HFFc6 (cell line): ENCODE data around the gene HOXA4. TPM values are rescaled to one million over a fixed set of nuclear protein-coding genes. Genes with fewer than 3 reads are reported as not detected.
A peak's percentile ranks its signal among the peaks of the same experiment; 100 is the strongest.

Experiments
- DNase-seq: peaks from one replicate; pipeline ENCODE4 v3.0.0-alpha.2; 2018
- H3K27ac Mint-ChIP-seq: 2 replicates; pipeline ENCODE4 v1.8.0; 2020; ENCODE audit warnings: mild to moderate bottlenecking, mixed read lengths
- H3K27me3 Mint-ChIP-seq: 2 replicates; pipeline ENCODE4 v1.8.0; 2021; ENCODE audit warnings: mild to moderate bottlenecking, moderate library complexity, mixed read lengths; ENCODE audit not compliant: insufficient read depth
- H3K36me3 Mint-ChIP-seq: 2 replicates; pipeline ENCODE4 v1.8.0; 2021; ENCODE audit warnings: low read depth, mixed read lengths
- H3K4me1 Mint-ChIP-seq: 2 replicates; pipeline ENCODE4 v1.8.0; 2020; ENCODE audit warnings: low read depth, mixed read lengths
- H3K4me3 Mint-ChIP-seq: 2 replicates; pipeline ENCODE4 v1.8.0; 2020; ENCODE audit warnings: mild to moderate bottlenecking, moderate library complexity, mixed read lengths
- H3K9me3 Mint-ChIP-seq: 2 replicates; pipeline ENCODE4 v1.8.0; 2020; ENCODE audit warnings: mild to moderate bottlenecking, mixed read lengths
- long read RNA-seq: library from polyadenylated mRNA; unstranded; transcript quantifications from one replicate; pipeline ENCODE4 v2.0.0, GENCODE V29; 2019
- total RNA-seq, 6 experiments: library from RNA; stranded (reverse); fragmentation: NEBNext Ultra II Directional; extraction: Animal tissue kit (Norgen Biotek cat#: 25700); gene quantifications; 2 replicates in 1 of 6; 3 replicates in 5 of 6; pipeline ENCODE4 v1.2.3, GENCODE V29; 2021
- TF ChIP-seq, protein P1 (sequence below): fragments of 200-600 bp; sonication (generic); IDR thresholded peaks from 2 replicates; pipeline ENCODE4 v1.5.0; 2021; ENCODE audit warnings: antibody characterized with exemption, mild to moderate bottlenecking

Gene HOXA4
- 1 to 10 TPM in 1 of 6 experiments, under 1 TPM in 5; 0.38 to 1.0 (median 0.47) TPM for total RNA-seq
- long read RNA-seq, result 0 reads

- Mint-ChIP-seq H3K4me3 (peak within 1 kb of the TSS; percentile 85), H3K27me3 (peaks cover 11% of the 10 kb centered on the region), H3K36me3 (peaks cover 11% of the 10 kb centered on the region), H3K4me1 (peaks cover 28% of the 10 kb centered on the region), H3K27ac (peak within 1 kb of the TSS; percentile 52), H3K9me3 (no peaks in the 10 kb centered on the region)
- peak; percentile 77 for DNase-seq
- TF ChIP-seq, protein P1, sequence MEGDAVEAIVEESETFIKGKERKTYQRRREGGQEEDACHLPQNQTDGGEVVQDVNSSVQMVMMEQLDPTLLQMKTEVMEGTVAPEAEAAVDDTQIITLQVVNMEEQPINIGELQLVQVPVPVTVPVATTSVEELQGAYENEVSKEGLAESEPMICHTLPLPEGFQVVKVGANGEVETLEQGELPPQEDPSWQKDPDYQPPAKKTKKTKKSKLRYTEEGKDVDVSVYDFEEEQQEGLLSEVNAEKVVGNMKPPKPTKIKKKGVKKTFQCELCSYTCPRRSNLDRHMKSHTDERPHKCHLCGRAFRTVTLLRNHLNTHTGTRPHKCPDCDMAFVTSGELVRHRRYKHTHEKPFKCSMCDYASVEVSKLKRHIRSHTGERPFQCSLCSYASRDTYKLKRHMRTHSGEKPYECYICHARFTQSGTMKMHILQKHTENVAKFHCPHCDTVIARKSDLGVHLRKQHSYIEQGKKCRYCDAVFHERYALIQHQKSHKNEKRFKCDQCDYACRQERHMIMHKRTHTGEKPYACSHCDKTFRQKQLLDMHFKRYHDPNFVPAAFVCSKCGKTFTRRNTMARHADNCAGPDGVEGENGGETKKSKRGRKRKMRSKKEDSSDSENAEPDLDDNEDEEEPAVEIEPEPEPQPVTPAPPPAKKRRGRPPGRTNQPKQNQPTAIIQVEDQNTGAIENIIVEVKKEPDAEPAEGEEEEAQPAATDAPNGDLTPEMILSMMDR, result no peak
Observed at GRCh38 chr7:27130540-27131389, at the start of gene HOXA4. HOXA4 (minus strand) TSS chr7:27130757; CDS start chr7:27130733, 24 bp downstream.

DNA sequence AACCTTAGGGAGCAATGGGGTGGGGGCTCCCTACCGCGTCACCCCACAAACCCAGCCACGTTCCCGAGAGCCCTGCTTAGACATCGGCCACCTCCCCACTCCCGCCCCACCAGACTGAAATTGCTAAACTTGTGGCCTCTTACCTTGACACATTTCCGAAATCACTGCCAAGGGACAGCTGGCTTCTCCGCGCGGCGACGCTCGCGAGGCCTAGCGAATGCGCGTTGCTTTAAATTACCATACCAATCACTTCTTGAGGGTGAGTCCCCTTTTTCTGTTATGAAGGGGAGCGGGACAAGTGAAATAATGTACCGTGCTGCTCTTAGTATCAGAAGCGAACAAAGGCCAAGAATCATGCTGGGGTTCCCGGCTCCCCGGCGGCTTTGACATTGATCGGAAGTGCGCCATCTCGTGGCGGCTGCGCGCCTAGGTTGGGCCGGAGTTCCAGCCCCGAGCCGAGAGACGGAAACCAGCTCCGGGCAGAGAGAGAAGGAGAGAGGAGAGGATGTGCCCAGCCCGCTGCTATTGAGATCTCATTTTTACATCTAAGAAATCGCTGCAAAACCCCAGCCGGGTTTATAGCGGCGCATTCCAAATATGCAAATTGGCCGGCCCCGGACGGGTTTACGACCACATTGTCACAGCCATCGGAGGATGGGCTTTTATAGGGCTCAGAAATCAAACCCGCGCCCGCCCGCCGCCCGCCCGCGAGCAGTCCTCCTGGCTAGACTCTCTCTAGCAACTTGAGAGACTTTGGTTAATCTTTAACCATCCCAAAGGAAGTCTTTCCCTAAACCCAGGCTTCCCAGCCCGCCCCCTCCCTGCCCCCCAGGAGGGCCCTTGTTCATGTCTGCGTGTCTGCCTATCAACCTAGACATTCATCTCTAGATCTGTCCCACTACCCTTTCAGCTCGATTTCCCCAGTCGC lies 49.2 kb upstream of the HOXA4 start:
- Mint-ChIP-seq H3K36me3 (peaks cover 56% of the 10 kb centered on the region), H3K4me1 (peaks cover 59% of the 10 kb centered on the region), H3K9me3 (no peaks in the 10 kb centered on the region), H3K27ac (peak overlapping the region; percentile 97), H3K27me3 (peaks cover 25% of the 10 kb centered on the region), H3K4me3 (peak overlapping the region; percentile 93)
- DNase-seq, result peak; percentile 90
- TF ChIP-seq, protein P1, result peak; percentile 96

- no peak for DNase-seq
- Mint-ChIP-seq H3K4me3 (peak overlapping the region; percentile 93), H3K27ac (peak overlapping the region; percentile 97), H3K36me3 (peaks cover 53% of the 10 kb centered on the region), H3K9me3 (no peaks in the 10 kb centered on the region), H3K4me1 (peaks cover 63% of the 10 kb centered on the region), H3K27me3 (peaks cover 20% of the 10 kb centered on the region)
- TF ChIP-seq, protein P1, result no peak
Observed at GRCh38 chr7:27179030-27179429, 48.5 kb upstream of the HOXA4 start.

DNA sequence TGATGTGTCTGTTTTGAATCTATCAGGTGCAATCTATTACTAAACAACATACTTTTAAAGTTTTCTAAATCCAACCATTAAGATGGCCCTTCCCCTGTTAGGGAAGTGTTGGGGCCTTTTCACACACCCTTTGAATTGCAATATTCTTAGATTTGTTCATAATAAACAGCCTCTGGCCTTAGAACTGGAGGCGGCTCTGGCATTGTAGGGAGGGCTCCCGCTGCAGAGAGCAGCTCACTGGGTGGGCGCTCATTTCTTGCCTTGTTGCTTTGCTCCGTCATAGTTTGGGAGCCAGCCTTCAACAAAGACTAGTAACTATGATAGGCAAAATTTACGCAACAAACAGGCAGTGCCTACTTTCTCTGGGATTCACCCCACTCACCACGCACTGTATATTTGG lies 47.8 kb upstream of the HOXA4 start:
- Mint-ChIP-seq H3K27ac (peak overlapping the region; percentile 97), H3K27me3 (peaks cover 15% of the 10 kb centered on the region), H3K36me3 (peaks cover 47% of the 10 kb centered on the region), H3K4me1 (peaks cover 63% of the 10 kb centered on the region), H3K9me3 (no peaks in the 10 kb centered on the region), H3K4me3 (peak overlapping the region; percentile 93)
- no peak for DNase-seq
- TF ChIP-seq, protein P1, result no peak

GRCh38 chr7:27177795-27178320 lies 47.3 kb upstream of the HOXA4 start:
- TF ChIP-seq, protein P1, result no peak
- Mint-ChIP-seq H3K36me3 (peaks cover 44% of the 10 kb centered on the region), H3K9me3 (no peaks in the 10 kb centered on the region), H3K27me3 (peaks cover 15% of the 10 kb centered on the region), H3K27ac (peak overlapping the region; percentile 97), H3K4me1 (peaks cover 61% of the 10 kb centered on the region), H3K4me3 (peak overlapping the region; percentile 93)
- DNase-seq, result no peak
